Liver (tissue), 3 donors: Measurements from ENCODE around the gene PPP1R36.

Experiments used
- GABPA ChIP-seq, 2 donors: IDR thresholded peaks in 1 of 2; conservative IDR thresholded peaks in 1 of 2; 2 replicates each; pipeline ENCODE4 v1.6.1; 2016; ENCODE audit warnings: antibody characterized with exemption in 2 of 2, mild to moderate bottlenecking in 1 of 2, moderate library complexity in 1 of 2
- HNF4G ChIP-seq: IDR thresholded peaks from 2 replicates; pipeline ENCODE4 v1.6.1; 2016; ENCODE audit warnings: antibody characterized with exemption
- JUND ChIP-seq, 2 donors: IDR thresholded peaks; 2 replicates each; pipeline ENCODE4 v1.6.1; 2016; ENCODE audit warnings: antibody characterized with exemption in 2 of 2
- NR2F2 ChIP-seq: IDR thresholded peaks from 2 replicates; pipeline ENCODE4 v1.6.1; 2016; ENCODE audit warnings: antibody characterized with exemption
- RAD21 ChIP-seq, 2 donors: IDR thresholded peaks; 2 replicates each; pipeline ENCODE4 v1.6.1; 2016; ENCODE audit warnings: antibody characterized with exemption in 2 of 2, mild to moderate bottlenecking in 2 of 2
- RXRA ChIP-seq, 2 donors: IDR thresholded peaks; 2 replicates each; pipeline ENCODE4 v1.6.1; 2017 to 2018; ENCODE audit warnings: antibody characterized with exemption in 2 of 2, mild to moderate bottlenecking in 1 of 2
- SP1 ChIP-seq: IDR thresholded peaks from 2 replicates; pipeline ENCODE4 v1.6.1; 2018; ENCODE audit warnings: antibody characterized with exemption, mild to moderate bottlenecking
- TAF1 ChIP-seq: conservative IDR thresholded peaks from 2 replicates; pipeline ENCODE4 v1.6.1; 2016; ENCODE audit warnings: antibody characterized with exemption, mild to moderate bottlenecking
- YY1 ChIP-seq: IDR thresholded peaks from 2 replicates; pipeline ENCODE4 v1.6.1; 2016; ENCODE audit warnings: antibody characterized with exemption, mild to moderate bottlenecking
- TF ChIP-seq, protein P1 (sequence below): fragments of 150-350 bp; IDR thresholded peaks from 2 replicates; pipeline ENCODE4 v1.5.1; 2017; ENCODE audit warnings: improper control_type of control experiment, low read depth, low read length; ENCODE audit not compliant: missing input control
- TF ChIP-seq, protein P2 (sequence below): IDR thresholded peaks from 2 replicates; pipeline ENCODE4 v1.6.1; 2016; ENCODE audit warnings: antibody characterized with exemption, mild to moderate bottlenecking
- TF ChIP-seq, protein P3 (sequence below): IDR thresholded peaks from 2 replicates; pipeline ENCODE4 v1.6.1; 2016; ENCODE audit warnings: antibody characterized with exemption
- TF ChIP-seq, protein P4 (sequence below): IDR thresholded peaks from 2 replicates; pipeline ENCODE4 v1.6.1; 2016; ENCODE audit warnings: antibody characterized with exemption
- TF ChIP-seq, protein P5 (sequence below): IDR thresholded peaks from 2 replicates; pipeline ENCODE4 v1.6.1; 2016; ENCODE audit warnings: antibody characterized with exemption
- donor health status: healthy.
- donor health status: healthy.

DNA sequence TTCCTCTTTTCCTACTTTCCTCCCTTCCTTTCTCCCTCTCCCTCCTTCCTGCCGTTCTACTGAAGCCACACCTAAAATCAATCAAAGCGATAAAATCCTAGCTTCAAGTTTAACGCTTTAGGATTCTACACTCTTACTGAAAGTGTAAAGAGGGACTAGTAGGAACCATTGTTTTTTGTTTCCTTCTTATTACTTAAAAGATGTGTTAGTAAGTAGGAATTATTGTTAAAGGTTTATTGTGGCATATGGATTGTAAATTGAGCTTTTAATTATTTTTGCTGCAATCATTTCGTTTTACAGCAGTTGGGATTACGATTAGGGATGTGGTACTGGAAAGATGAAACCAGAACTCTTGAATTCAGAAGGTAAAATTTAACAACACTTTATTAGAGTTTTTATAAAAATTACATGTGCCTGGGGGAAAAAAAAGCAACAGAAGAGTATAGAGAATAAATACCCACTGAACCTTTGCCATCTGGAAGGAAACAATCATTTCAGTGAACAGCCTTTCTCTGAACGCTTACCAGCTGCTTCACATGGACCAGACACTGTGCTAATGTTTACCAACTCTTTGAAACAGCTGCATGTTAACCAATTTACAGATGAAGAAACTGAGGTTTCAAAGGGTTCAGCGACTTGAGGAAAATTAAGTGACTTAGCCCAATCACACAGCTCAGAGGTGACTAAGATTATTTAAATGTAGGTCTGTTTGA is 1.0 kb downstream of the PPP1R36 start:
- TF ChIP-seq, protein P1, sequence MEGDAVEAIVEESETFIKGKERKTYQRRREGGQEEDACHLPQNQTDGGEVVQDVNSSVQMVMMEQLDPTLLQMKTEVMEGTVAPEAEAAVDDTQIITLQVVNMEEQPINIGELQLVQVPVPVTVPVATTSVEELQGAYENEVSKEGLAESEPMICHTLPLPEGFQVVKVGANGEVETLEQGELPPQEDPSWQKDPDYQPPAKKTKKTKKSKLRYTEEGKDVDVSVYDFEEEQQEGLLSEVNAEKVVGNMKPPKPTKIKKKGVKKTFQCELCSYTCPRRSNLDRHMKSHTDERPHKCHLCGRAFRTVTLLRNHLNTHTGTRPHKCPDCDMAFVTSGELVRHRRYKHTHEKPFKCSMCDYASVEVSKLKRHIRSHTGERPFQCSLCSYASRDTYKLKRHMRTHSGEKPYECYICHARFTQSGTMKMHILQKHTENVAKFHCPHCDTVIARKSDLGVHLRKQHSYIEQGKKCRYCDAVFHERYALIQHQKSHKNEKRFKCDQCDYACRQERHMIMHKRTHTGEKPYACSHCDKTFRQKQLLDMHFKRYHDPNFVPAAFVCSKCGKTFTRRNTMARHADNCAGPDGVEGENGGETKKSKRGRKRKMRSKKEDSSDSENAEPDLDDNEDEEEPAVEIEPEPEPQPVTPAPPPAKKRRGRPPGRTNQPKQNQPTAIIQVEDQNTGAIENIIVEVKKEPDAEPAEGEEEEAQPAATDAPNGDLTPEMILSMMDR: no peak
- no peak for TF ChIP-seq RAD21 (IDR thresholded peaks at IDR 0.05)
- TF ChIP-seq HNF4G: no peak
- no peak for TF ChIP-seq GABPA (IDR thresholded peaks at IDR 0.05 in 1 of 2, conservative IDR thresholded peaks at IDR 0.05 in 1 of 2)
- TF ChIP-seq, protein P2, sequence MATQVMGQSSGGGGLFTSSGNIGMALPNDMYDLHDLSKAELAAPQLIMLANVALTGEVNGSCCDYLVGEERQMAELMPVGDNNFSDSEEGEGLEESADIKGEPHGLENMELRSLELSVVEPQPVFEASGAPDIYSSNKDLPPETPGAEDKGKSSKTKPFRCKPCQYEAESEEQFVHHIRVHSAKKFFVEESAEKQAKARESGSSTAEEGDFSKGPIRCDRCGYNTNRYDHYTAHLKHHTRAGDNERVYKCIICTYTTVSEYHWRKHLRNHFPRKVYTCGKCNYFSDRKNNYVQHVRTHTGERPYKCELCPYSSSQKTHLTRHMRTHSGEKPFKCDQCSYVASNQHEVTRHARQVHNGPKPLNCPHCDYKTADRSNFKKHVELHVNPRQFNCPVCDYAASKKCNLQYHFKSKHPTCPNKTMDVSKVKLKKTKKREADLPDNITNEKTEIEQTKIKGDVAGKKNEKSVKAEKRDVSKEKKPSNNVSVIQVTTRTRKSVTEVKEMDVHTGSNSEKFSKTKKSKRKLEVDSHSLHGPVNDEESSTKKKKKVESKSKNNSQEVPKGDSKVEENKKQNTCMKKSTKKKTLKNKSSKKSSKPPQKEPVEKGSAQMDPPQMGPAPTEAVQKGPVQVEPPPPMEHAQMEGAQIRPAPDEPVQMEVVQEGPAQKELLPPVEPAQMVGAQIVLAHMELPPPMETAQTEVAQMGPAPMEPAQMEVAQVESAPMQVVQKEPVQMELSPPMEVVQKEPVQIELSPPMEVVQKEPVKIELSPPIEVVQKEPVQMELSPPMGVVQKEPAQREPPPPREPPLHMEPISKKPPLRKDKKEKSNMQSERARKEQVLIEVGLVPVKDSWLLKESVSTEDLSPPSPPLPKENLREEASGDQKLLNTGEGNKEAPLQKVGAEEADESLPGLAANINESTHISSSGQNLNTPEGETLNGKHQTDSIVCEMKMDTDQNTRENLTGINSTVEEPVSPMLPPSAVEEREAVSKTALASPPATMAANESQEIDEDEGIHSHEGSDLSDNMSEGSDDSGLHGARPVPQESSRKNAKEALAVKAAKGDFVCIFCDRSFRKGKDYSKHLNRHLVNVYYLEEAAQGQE: no peak
- TF ChIP-seq, protein P3, sequence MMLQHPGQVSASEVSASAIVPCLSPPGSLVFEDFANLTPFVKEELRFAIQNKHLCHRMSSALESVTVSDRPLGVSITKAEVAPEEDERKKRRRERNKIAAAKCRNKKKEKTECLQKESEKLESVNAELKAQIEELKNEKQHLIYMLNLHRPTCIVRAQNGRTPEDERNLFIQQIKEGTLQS: no peak
- TF ChIP-seq, protein P4, sequence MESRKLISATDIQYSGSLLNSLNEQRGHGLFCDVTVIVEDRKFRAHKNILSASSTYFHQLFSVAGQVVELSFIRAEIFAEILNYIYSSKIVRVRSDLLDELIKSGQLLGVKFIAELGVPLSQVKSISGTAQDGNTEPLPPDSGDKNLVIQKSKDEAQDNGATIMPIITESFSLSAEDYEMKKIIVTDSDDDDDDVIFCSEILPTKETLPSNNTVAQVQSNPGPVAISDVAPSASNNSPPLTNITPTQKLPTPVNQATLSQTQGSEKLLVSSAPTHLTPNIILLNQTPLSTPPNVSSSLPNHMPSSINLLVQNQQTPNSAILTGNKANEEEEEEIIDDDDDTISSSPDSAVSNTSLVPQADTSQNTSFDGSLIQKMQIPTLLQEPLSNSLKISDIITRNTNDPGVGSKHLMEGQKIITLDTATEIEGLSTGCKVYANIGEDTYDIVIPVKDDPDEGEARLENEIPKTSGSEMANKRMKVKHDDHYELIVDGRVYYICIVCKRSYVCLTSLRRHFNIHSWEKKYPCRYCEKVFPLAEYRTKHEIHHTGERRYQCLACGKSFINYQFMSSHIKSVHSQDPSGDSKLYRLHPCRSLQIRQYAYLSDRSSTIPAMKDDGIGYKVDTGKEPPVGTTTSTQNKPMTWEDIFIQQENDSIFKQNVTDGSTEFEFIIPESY: no peak
- TF ChIP-seq NR2F2: no peak
- TF ChIP-seq JUND (IDR thresholded peaks at IDR 0.05): no peak
- no peak for TF ChIP-seq TAF1
- TF ChIP-seq SP1: no peak
- TF ChIP-seq YY1: no peak
- no peak for TF ChIP-seq RXRA (IDR thresholded peaks at IDR 0.05)
- TF ChIP-seq, protein P5, sequence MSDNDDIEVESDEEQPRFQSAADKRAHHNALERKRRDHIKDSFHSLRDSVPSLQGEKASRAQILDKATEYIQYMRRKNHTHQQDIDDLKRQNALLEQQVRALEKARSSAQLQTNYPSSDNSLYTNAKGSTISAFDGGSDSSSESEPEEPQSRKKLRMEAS: no peak
